Limb (tissue), 2 donors: ENCODE measurements around the gene SPDYE2B.
A peak's percentile ranks its signal among the peaks of the same experiment; 100 is the strongest.

Experiments
- DNase-seq, 2 donors: peaks; one replicate each; pipeline ENCODE4 v3.0.0-alpha.2; 2016; ENCODE audit errors: extremely low spot score in 2 of 2

The SPDYE2B gene

GRCh38 chr7:102698962-102699750 lies 49.0 kb downstream of the SPDYE2B start:
- DNase-seq, result peak in 1 of 2 donors; percentile 13
